ENCODE data around the gene ARSD.

ARSD gene

DNA sequence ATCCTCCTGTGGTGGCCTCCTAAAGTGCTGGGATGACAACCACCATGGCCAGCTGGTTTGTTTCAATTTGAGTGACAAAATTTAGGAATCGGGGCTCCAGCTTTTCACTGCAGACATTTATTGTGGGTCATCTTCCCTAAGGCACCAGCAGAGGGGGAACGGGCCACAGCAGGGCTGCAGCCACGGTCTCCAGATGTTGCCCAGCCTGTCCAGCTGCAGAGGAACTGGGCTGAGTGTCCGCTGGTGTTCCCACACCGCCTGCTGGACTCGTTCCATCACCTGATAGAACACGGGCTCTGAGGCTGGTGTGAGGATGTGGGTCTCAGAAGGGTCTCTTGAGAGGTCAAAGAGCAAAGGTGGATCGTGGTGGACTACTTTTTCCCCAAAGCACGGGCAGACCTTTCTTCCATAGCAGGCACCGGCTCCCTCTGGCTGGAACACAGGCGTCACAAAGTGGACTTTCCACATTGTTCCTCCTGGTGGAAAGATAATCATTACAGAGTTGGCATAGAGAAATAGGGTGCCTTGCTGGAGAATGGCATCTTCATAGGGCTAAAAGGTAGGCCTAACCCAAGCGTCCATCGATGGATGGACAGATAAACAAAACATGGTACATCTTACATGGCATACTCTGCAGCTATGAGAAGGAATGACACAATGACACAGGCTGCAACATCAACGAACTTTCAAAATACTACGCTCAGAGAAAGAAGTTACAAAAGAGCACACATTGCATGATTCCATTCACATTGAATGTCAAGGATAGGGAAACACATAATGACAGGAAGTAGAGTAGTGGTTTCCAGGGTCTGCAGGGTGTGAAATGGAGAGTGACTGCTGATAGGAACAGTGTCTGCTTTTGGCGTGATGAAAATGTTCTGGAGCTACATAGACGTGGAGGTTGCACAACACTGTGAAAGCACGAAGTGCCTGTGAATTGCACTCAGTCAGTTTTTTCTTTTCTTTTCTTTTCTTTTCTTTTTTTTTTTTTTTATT lies 5.9 kb upstream of the ARSD start:
- H3K9me2 ChIP-seq (ENCODE audit: low read depth, low read length), result no peaks in the 10 kb centered on the region
- no peak overlapping the region for H2AFZ ChIP-seq (ENCODE audit: low read length)
- no peaks in the 10 kb centered on the region for H3K79me2 ChIP-seq (ENCODE audit: insufficient read depth, low read length)
- H3K4me3 ChIP-seq (ENCODE audit: low read depth, low read length, poor library complexity, severe bottlenecking), result no peak overlapping the region
- no peak overlapping the region for H3K4me2 ChIP-seq (ENCODE audit: low read length)
- no peaks in the 10 kb centered on the region for H3K4me1 ChIP-seq (ENCODE audit: insufficient read depth, low read length, severe bottlenecking)
- H3K9me3 ChIP-seq (ENCODE audit: low read length), result no peaks in the 10 kb centered on the region
- H3F3A ChIP-seq (ENCODE audit: insufficient read depth, low read length), result no peaks in the 10 kb centered on the region
- H3K27ac ChIP-seq (ENCODE audit: low read depth, low read length, poor library complexity, severe bottlenecking), result no peak overlapping the region
- no peak overlapping the region for H3K9ac ChIP-seq (ENCODE audit: low read length)
- H3K36me3 ChIP-seq (ENCODE audit: insufficient read depth, low read length), result no peaks in the 10 kb centered on the region
- H4K20me1 ChIP-seq (ENCODE audit: insufficient read depth, low read length), result no peaks in the 10 kb centered on the region
- no peak for TF ChIP-seq EZH2 (IDR thresholded peaks at IDR 0.05; ENCODE audit: borderline replicate concordance, low read length)
- TF ChIP-seq, protein P1, sequence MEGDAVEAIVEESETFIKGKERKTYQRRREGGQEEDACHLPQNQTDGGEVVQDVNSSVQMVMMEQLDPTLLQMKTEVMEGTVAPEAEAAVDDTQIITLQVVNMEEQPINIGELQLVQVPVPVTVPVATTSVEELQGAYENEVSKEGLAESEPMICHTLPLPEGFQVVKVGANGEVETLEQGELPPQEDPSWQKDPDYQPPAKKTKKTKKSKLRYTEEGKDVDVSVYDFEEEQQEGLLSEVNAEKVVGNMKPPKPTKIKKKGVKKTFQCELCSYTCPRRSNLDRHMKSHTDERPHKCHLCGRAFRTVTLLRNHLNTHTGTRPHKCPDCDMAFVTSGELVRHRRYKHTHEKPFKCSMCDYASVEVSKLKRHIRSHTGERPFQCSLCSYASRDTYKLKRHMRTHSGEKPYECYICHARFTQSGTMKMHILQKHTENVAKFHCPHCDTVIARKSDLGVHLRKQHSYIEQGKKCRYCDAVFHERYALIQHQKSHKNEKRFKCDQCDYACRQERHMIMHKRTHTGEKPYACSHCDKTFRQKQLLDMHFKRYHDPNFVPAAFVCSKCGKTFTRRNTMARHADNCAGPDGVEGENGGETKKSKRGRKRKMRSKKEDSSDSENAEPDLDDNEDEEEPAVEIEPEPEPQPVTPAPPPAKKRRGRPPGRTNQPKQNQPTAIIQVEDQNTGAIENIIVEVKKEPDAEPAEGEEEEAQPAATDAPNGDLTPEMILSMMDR (IDR thresholded peaks at IDR 0.05; ENCODE audit: low read length), result no peak
- no peaks in the 10 kb centered on the region for H3K27me3 ChIP-seq (ENCODE audit: insufficient read depth, low read length)

DNA sequence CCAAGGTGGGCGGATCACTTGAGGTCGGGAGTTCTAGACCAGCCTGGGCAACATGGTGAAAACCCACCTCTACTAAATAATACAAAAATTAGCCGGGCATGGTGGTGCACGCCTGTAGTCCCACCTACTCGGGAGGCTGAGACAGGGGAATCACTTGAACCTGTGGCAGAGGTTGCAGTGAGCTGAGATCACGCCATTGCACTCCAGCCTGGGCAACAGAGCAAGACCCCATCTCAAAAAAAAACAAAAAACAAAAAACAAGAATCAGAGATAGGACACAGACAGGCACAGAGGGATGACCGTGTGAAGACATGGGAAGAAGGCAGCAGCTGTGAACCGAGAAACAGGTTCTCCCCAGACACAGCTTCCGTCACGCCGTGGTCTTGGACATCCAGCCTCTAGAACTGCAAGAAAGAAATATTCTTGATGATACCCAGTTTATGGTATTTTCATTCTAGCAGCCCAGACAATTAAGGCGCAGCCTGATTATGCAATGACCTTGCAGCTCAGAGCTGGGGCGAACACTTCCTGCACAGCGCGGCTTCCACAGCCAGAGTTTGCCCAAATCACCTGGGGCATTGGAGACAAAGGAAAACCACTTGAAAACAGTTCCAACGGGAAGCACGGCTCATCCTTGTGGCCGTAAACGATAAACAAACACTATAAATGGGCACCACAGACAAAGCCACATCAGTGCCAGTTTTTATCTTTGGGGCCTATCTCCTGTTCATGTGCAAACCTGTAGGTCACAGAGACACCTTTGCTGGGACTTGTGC lies 4.2 kb upstream of the ARSD start:
- no peak for TF ChIP-seq EZH2 (IDR thresholded peaks at IDR 0.05; ENCODE audit: borderline replicate concordance, low read length)
- TF ChIP-seq, protein P1 (IDR thresholded peaks at IDR 0.05; ENCODE audit: low read length), result no peak
- no peak overlapping the region for H3K27ac ChIP-seq (ENCODE audit: low read depth, low read length, poor library complexity, severe bottlenecking)
- H3K27me3 ChIP-seq (ENCODE audit: insufficient read depth, low read length), result no peaks in the 10 kb centered on the region
- no peaks in the 10 kb centered on the region for H3K9me2 ChIP-seq (ENCODE audit: low read depth, low read length)
- no peaks in the 10 kb centered on the region for H4K20me1 ChIP-seq (ENCODE audit: insufficient read depth, low read length)
- H2AFZ ChIP-seq (ENCODE audit: low read length), result no peak overlapping the region
- no peak overlapping the region for H3K4me3 ChIP-seq (ENCODE audit: low read depth, low read length, poor library complexity, severe bottlenecking)
- no peak overlapping the region for H3K4me2 ChIP-seq (ENCODE audit: low read length)
- no peaks in the 10 kb centered on the region for H3K36me3 ChIP-seq (ENCODE audit: insufficient read depth, low read length)
- H3K9me3 ChIP-seq (ENCODE audit: low read length), result no peaks in the 10 kb centered on the region
- no peaks in the 10 kb centered on the region for H3K4me1 ChIP-seq (ENCODE audit: insufficient read depth, low read length, severe bottlenecking)
- H3K79me2 ChIP-seq (ENCODE audit: insufficient read depth, low read length), result no peaks in the 10 kb centered on the region
- H3K9ac ChIP-seq (ENCODE audit: low read length), result no peak overlapping the region
- no peaks in the 10 kb centered on the region for H3F3A ChIP-seq (ENCODE audit: insufficient read depth, low read length)

DNA sequence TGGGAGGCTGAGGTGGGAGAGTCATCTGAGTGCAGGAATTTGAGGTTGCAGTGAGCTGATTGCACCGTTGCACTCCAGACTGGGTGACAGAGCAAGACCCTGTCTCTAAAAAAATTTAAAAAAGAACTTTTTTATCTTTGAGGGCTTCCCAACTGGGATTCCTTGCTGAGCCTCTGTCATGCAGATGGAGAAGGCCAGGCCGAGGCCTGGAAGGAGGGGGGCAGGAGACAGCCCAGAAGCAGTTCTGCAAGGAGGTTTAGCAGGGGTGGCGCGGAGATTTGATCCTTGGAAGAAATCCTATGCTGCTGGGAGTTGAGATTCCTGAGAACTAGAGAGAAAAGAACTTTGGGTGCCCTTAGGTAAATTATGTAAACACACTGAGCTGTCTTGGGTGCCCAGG lies 2.5 kb upstream of the ARSD start:
- no peak overlapping the region for H2AFZ ChIP-seq (ENCODE audit: low read length)
- H3K9me3 ChIP-seq (ENCODE audit: low read length), result no peaks in the 10 kb centered on the region
- no peaks in the 10 kb centered on the region for H3K36me3 ChIP-seq (ENCODE audit: insufficient read depth, low read length)
- no peak overlapping the region for H3K4me2 ChIP-seq (ENCODE audit: low read length)
- H3K27ac ChIP-seq (ENCODE audit: low read depth, low read length, poor library complexity, severe bottlenecking), result no peak overlapping the region
- no peaks in the 10 kb centered on the region for H4K20me1 ChIP-seq (ENCODE audit: insufficient read depth, low read length)
- no peak overlapping the region for H3K4me3 ChIP-seq (ENCODE audit: low read depth, low read length, poor library complexity, severe bottlenecking)
- no peaks in the 10 kb centered on the region for H3F3A ChIP-seq (ENCODE audit: insufficient read depth, low read length)
- no peaks in the 10 kb centered on the region for H3K79me2 ChIP-seq (ENCODE audit: insufficient read depth, low read length)
- no peak overlapping the region for H3K9ac ChIP-seq (ENCODE audit: low read length)
- H3K9me2 ChIP-seq (ENCODE audit: low read depth, low read length), result no peaks in the 10 kb centered on the region
- no peaks in the 10 kb centered on the region for H3K27me3 ChIP-seq (ENCODE audit: insufficient read depth, low read length)
- no peaks in the 10 kb centered on the region for H3K4me1 ChIP-seq (ENCODE audit: insufficient read depth, low read length, severe bottlenecking)
- no peak for TF ChIP-seq EZH2 (IDR thresholded peaks at IDR 0.05; ENCODE audit: borderline replicate concordance, low read length)
- TF ChIP-seq, protein P1 (IDR thresholded peaks at IDR 0.05; ENCODE audit: low read length), result no peak
